HepG2 (cell line): ENCODE results near the gene PLBD1. TPM values are rescaled to one million over a fixed set of nuclear protein-coding genes. Genes with fewer than 3 reads are reported as not detected.

ENCODE experiments used
- KIAA2018 ChIP-seq: sonication (generic); formaldehyde crosslinking; IDR thresholded peaks from 2 replicates; pipeline ENCODE4 v1.5.0; 2020; ENCODE audit warnings: mild to moderate bottlenecking, missing genetic modification reagents, borderline replicate concordance
- ZFX ChIP-seq: sonication (generic); formaldehyde crosslinking; IDR thresholded peaks from 2 replicates; pipeline ENCODE4 v1.4.0; 2020; ENCODE audit warnings: mild to moderate bottlenecking, low read depth, missing genetic modification reagents, moderate library complexity
- polyA plus RNA-seq, 8 experiments: library from polyadenylated mRNA; depleted of rRNA in 3 of 8; stranded (reverse) in 7 of 8; unstranded in 1 of 8; fragments of >200 nt; fragmentation: Illumina TruSeq in 4 of 8; extraction: Trizol in 4 of 8; gene quantifications; 2 replicates each; pipeline versions ENCODE4 v1.2.1 to v1.2.3, GENCODE V29; 2011 to 2016; ENCODE audit warnings: low read depth in 4 of 8, missing spikeins in 1 of 8, mixed read lengths in 1 of 8; ENCODE audit not compliant: insufficient read depth in 1 of 8
- total RNA-seq, 5 experiments: library from RNA; depleted of rRNA; stranded (reverse); fragments of >200 nt; fragmentation: Illumina TruSeq; extraction: Trizol; gene quantifications; 2 replicates each; pipeline ENCODE4 v1.2.3, GENCODE V29; 2016; ENCODE audit warnings: low read depth in 1 of 5
- TF ChIP-seq, protein P1 (sequence below): sonication (generic); formaldehyde crosslinking; IDR thresholded peaks from 2 replicates; pipeline ENCODE4 v1.9.0; 2021; ENCODE audit warnings: missing genetic modification reagents, borderline replicate concordance

PLBD1 gene
- total and polyA plus RNA-seq, 2 of the 13 experiments (the other 11 are each of a cell fraction or from before 2014, with no cell fraction given) = not detected

- TF ChIP-seq, protein P1, sequence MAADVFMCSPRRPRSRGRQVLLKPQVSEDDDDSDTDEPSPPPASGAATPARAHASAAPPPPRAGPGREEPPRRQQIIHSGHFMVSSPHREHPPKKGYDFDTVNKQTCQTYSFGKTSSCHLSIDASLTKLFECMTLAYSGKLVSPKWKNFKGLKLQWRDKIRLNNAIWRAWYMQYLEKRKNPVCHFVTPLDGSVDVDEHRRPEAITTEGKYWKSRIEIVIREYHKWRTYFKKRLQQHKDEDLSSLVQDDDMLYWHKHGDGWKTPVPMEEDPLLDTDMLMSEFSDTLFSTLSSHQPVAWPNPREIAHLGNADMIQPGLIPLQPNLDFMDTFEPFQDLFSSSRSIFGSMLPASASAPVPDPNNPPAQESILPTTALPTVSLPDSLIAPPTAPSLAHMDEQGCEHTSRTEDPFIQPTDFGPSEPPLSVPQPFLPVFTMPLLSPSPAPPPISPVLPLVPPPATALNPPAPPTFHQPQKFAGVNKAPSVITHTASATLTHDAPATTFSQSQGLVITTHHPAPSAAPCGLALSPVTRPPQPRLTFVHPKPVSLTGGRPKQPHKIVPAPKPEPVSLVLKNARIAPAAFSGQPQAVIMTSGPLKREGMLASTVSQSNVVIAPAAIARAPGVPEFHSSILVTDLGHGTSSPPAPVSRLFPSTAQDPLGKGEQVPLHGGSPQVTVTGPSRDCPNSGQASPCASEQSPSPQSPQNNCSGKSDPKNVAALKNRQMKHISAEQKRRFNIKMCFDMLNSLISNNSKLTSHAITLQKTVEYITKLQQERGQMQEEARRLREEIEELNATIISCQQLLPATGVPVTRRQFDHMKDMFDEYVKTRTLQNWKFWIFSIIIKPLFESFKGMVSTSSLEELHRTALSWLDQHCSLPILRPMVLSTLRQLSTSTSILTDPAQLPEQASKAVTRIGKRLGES (CRISPR knock-in tag) = no peak
- TF ChIP-seq KIAA2018 (CRISPR knock-in tag) (no peak), ZFX (CRISPR knock-in tag) (no peak)
- TF ChIP-seq, all 625 proteins: peak for 0
Measured at GRCh38 chr12:14514946-14515345, 52.7 kb downstream of the PLBD1 start (continued).
